GM23338 (cell line): Measurements from ENCODE around the gene PAQR5. TPM values are rescaled to one million over a fixed set of nuclear protein-coding genes. Genes with fewer than 3 reads are reported as not detected.

Experiments
- ATAC-seq: fragments of 200-7000 bp; cut with Tn5 transposase; 3 replicates; pipeline ENCODE4 v1.9.1; 2020
- DNase-seq: peaks from one replicate; pipeline ENCODE4 v3.0.0-alpha.2; 2015; ENCODE audit warnings: low spot score
- H2AFZ ChIP-seq: fragments of 200-600 bp; sonication (generic); 2 replicates; pipeline ENCODE4 v1.8.0; 2016; ENCODE audit warnings: antibody characterized with exemption, mild to moderate bottlenecking, moderate library complexity
- H3F3A ChIP-seq: fragments of 200-600 bp; sonication (generic); replicated peaks from 2 replicates; pipeline ENCODE4 v1.8.0; 2017; ENCODE audit warnings: antibody characterized with exemption, mixed run types, low read depth
- H3K27ac ChIP-seq: fragments of 200-600 bp; sonication (generic); 2 replicates; pipeline ENCODE4 v1.6.1; 2016; ENCODE audit warnings: low read depth
- H3K27me3 ChIP-seq: fragments of 200-600 bp; sonication (generic); 2 replicates; pipeline ENCODE4 v1.8.0; 2016; ENCODE audit warnings: mild to moderate bottlenecking, mixed run types, moderate library complexity; ENCODE audit not compliant: insufficient read depth
- H3K36me3 ChIP-seq: fragments of 200-600 bp; sonication (generic); 2 replicates; pipeline ENCODE4 v1.8.0; 2016; ENCODE audit warnings: mild to moderate bottlenecking; ENCODE audit not compliant: insufficient read depth
- H3K4me1 ChIP-seq: fragments of 200-600 bp; sonication (generic); 2 replicates; pipeline ENCODE4 v1.8.0; 2016; ENCODE audit warnings: mild to moderate bottlenecking, moderate library complexity; ENCODE audit not compliant: insufficient read depth
- H3K4me2 ChIP-seq: fragments of 200-600 bp; sonication (generic); 2 replicates; pipeline ENCODE4 v1.7.1; 2017; ENCODE audit warnings: mixed run types
- H3K4me3 ChIP-seq: fragments of 200-600 bp; sonication (generic); 2 replicates; pipeline ENCODE4 v1.6.1; 2016; ENCODE audit warnings: mixed run types
- H3K79me2 ChIP-seq: fragments of 200-600 bp; sonication (generic); replicated peaks from 2 replicates; pipeline ENCODE4 v1.8.0; 2017; ENCODE audit warnings: mild to moderate bottlenecking; ENCODE audit not compliant: insufficient read depth
- H3K9me2 ChIP-seq: fragments of 200-600 bp; sonication (generic); 2 replicates; pipeline ENCODE4 v1.8.0; 2017; ENCODE audit not compliant: insufficient read depth
- H4K20me1 ChIP-seq: fragments of 200-600 bp; sonication (generic); replicated peaks from 2 replicates; pipeline ENCODE4 v1.8.0; 2017; ENCODE audit warnings: mild to moderate bottlenecking; ENCODE audit not compliant: insufficient read depth
- H3K27ac Mint-ChIP-seq: 2 replicates; pipeline ENCODE4 v1.8.0; 2020; ENCODE audit warnings: inconsistent platforms, mild to moderate bottlenecking, moderate library complexity, mixed read lengths
- H3K27me3 Mint-ChIP-seq: 3 replicates; pipeline ENCODE4 v1.8.0; 2022; ENCODE audit warnings: low read depth, mild to moderate bottlenecking, moderate library complexity, mixed read lengths, inconsistent platforms; ENCODE audit not compliant: insufficient read depth, poor library complexity
- H3K36me3 Mint-ChIP-seq: 3 replicates; pipeline ENCODE4 v1.8.0; 2021; ENCODE audit warnings: low read depth, mild to moderate bottlenecking, inconsistent platforms, moderate library complexity, mixed read lengths
- H3K4me1 Mint-ChIP-seq: 3 replicates; pipeline ENCODE4 v1.8.0; 2020; ENCODE audit warnings: mild to moderate bottlenecking, inconsistent platforms, mixed read lengths
- H3K4me3 Mint-ChIP-seq: 3 replicates; pipeline ENCODE4 v1.8.0; 2021; ENCODE audit warnings: moderate library complexity, mild to moderate bottlenecking, inconsistent platforms, mixed read lengths
- H3K9me3 Mint-ChIP-seq: 3 replicates; pipeline ENCODE4 v1.8.0; 2020; ENCODE audit warnings: moderate library complexity, mild to moderate bottlenecking, inconsistent platforms, mixed read lengths
- EZH2phosphoT487 ChIP-seq: fragments of 200-600 bp; sonication (generic); IDR thresholded peaks from one replicate; pipeline ENCODE4 v1.8.1; 2018; ENCODE audit warnings: antibody characterized with exemption; ENCODE audit not compliant: unreplicated experiment
- NANOG ChIP-seq: IDR thresholded peaks from 2 replicates; pipeline ENCODE4 v1.6.1; 2016; ENCODE audit warnings: antibody characterized with exemption, borderline replicate concordance
- ZNF331 ChIP-seq: fragments of 250-450 bp; sonication (Bioruptor Pico); IDR thresholded peaks from 2 replicates; pipeline ENCODE4 v1.5.0; 2020; ENCODE audit warnings: low read depth, mild to moderate bottlenecking, moderate library complexity
- ZNF462 ChIP-seq: fragments of 250-450 bp; sonication (Bioruptor Pico); IDR thresholded peaks from 2 replicates; pipeline ENCODE4 v1.5.0; 2020; ENCODE audit warnings: mild to moderate bottlenecking, moderate library complexity
- polyA plus RNA-seq: library from polyadenylated mRNA; unstranded; fragments of >200 nt; fragmentation: Nextera tagmentation; extraction: Ambion mirVana; gene quantifications from 2 replicates; pipeline ENCODE4 v1.2.1, GENCODE V29; 2016
- total RNA-seq: library from RNA; depleted of rRNA; stranded (reverse); fragments of >200 nt; shearing (Covaris generic); gene quantifications from 2 replicates; pipeline ENCODE4 v1.2.3, GENCODE V29; 2014

PAQR5 gene
- total and polyA plus RNA-seq, 2 experiments from 2014 or later = 8.7 to 14.5 TPM

DNA sequence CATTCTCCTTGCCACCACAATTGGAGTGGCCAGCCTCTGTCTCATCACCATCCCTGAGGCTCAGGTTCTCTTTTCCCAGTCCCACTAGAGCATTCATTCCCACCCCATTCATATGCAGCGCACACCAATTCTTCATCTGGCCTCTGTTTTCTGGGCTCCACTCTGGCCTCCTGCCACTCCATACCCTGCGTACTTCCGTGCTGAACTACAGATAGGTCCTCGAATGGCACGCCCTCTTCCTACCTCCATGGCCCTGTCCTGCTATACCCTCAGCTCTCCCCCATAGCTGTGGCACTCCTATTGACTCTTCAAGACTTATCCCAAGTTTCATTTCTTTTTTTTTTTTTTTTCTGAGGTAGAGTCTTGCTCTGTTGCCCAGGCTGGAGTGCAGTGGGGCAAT lies 25.9 kb downstream of the PAQR5 start (continued):
- TF ChIP-seq ZNF462 = no peak
- no peak for TF ChIP-seq NANOG
- no peak for TF ChIP-seq ZNF331 (CRISPR knock-in tag)

- TF ChIP-seq EZH2phosphoT487 = no peak
- TF ChIP-seq ZNF331 (CRISPR knock-in tag) = no peak
- Mint-ChIP-seq H3K36me3 (0 out of 3 replicates have a peak, but pooled peaks cover 2% of the 10 kb centered on the region), H3K27ac (no peak overlapping the region), H3K9me3 (no peaks in the 10 kb centered on the region), H3K4me1 (peaks cover 10% of the 10 kb centered on the region), H3K27me3 (peaks cover 10% of the 10 kb centered on the region), H3K4me3 (no peak overlapping the region)
- Histone ChIP-seq H3F3A (no peaks in the 10 kb centered on the region), H3K27ac (no peak overlapping the region), H2AFZ (no peak overlapping the region), H3K27me3 (no peaks in the 10 kb centered on the region), H3K79me2 (no peaks in the 10 kb centered on the region), H3K4me3 (no peak overlapping the region), H4K20me1 (no peaks in the 10 kb centered on the region; the same call in none of the 2 replicates), H3K36me3 (no peaks in the 10 kb centered on the region), H3K9me2 (no peaks in the 10 kb centered on the region), H3K4me1 (peaks cover 6% of the 10 kb centered on the region; the same call in 1 of the 2 replicates), H3K4me2 (no peak overlapping the region)
- DNase-seq (no peak), ATAC-seq (peak; percentile 83)
Observed at GRCh38 chr15:69325456-69325971, 26.8 kb downstream of the PAQR5 start.
